ENCODE results near the gene RGS19.

RGS19 gene

GRCh38 chr20:64067005-64067632, 12.2 kb downstream of the RGS19 start:
- FAIRE-seq (no peak), DNase-seq (ENCODE audit: extremely low spot score, insufficient read length, low read depth) (no peak)

- peak; percentile 71 for DNase-seq (ENCODE audit: extremely low spot score, insufficient read length, low read depth)
Measured at GRCh38 chr20:64065974-64066343, 13.4 kb downstream of the RGS19 start.

GRCh38 chr20:64065062-64065973, 14.0 kb downstream of the RGS19 start:
- DNase-seq (ENCODE audit: extremely low spot score, insufficient read length, low read depth) (no peak), FAIRE-seq (no peak)

More at GRCh38 chr20:64065974-64066343, 13.4 kb downstream of the RGS19 start:
- peak; percentile 94 for FAIRE-seq

GRCh38 chr20:64064145-64064698, 15.1 kb downstream of the RGS19 start:
- DNase-seq (ENCODE audit: extremely low spot score, insufficient read length, low read depth) (no peak), FAIRE-seq (no peak)

GRCh38 chr20:64063389-64064144, 15.8 kb downstream of the RGS19 start:
- FAIRE-seq: no peak

GRCh38 chr20:64062596-64063388, 16.5 kb downstream of the RGS19 start, which contains the start of gene TCEA2:
TCEA2 (plus strand) TSS chr20:64063198; CDS start chr20:64063313, 115 bp downstream.
- DNase-seq (ENCODE audit: extremely low spot score, insufficient read length, low read depth): peak; percentile 97
- peak; percentile 87 for FAIRE-seq

More at GRCh38 chr20:64063389-64064144, 15.8 kb downstream of the RGS19 start:
- DNase-seq (ENCODE audit: extremely low spot score, insufficient read length, low read depth): no peak

GRCh38 chr20:64062276-64062595, 17.1 kb downstream of the RGS19 start:
- DNase-seq (ENCODE audit: extremely low spot score, insufficient read length, low read depth) (no peak), FAIRE-seq (no peak)

- DNase-seq (ENCODE audit: extremely low spot score, insufficient read length, low read depth) (no peak), FAIRE-seq (no peak)
Measured at GRCh38 chr20:64058536-64058935, 20.8 kb downstream of the RGS19 start.

- DNase-seq (ENCODE audit: extremely low spot score, insufficient read length, low read depth): peak; percentile 76
Measured at GRCh38 chr20:64057628-64058498, 21.5 kb downstream of the RGS19 start.

GRCh38 chr20:64056889-64057627, 22.3 kb downstream of the RGS19 start:
- no peak for DNase-seq (ENCODE audit: extremely low spot score, insufficient read length, low read depth)

More at GRCh38 chr20:64057628-64058498, 21.5 kb downstream of the RGS19 start:
- peak; percentile 59 for FAIRE-seq

GRCh38 chr20:64056639-64056888, 22.8 kb downstream of the RGS19 start:
- DNase-seq (ENCODE audit: extremely low spot score, insufficient read length, low read depth): no peak
- no peak for FAIRE-seq

More at GRCh38 chr20:64056889-64057627, 22.3 kb downstream of the RGS19 start:
- FAIRE-seq: no peak

GRCh38 chr20:64055893-64056638, 23.3 kb downstream of the RGS19 start:
- no peak for DNase-seq (ENCODE audit: extremely low spot score, insufficient read length, low read depth)
- FAIRE-seq: no peak

- FAIRE-seq (no peak), DNase-seq (ENCODE audit: extremely low spot score, insufficient read length, low read depth) (no peak)
Measured at GRCh38 chr20:64055396-64055892, 23.9 kb downstream of the RGS19 start.

- DNase-seq (ENCODE audit: extremely low spot score, insufficient read length, low read depth): no peak
- FAIRE-seq: no peak
Measured at GRCh38 chr20:64053841-64054661, 25.3 kb downstream of the RGS19 start.

GRCh38 chr20:64052987-64053840, 26.1 kb downstream of the RGS19 start:
- FAIRE-seq: no peak

GRCh38 chr20:64052326-64052722, 27.0 kb downstream of the RGS19 start:
- DNase-seq (ENCODE audit: extremely low spot score, insufficient read length, low read depth): no peak

More at GRCh38 chr20:64052987-64053840, 26.1 kb downstream of the RGS19 start:
- no peak for DNase-seq (ENCODE audit: extremely low spot score, insufficient read length, low read depth)

More at GRCh38 chr20:64052326-64052722, 27.0 kb downstream of the RGS19 start:
- FAIRE-seq: no peak
